Keratinocyte (primary cell): ENCODE measurements around the gene IGSF9.

ENCODE experiments used
- CTCF ChIP-seq, 3 experiments: IDR thresholded peaks in 1 of 3; conservative IDR thresholded peaks in 1 of 3; optimal IDR thresholded peaks in 1 of 3; 2 replicates in 2 of 3; 3 replicates in 1 of 3; pipeline versions ENCODE3 to v1.5.1; 2011; ENCODE audit warnings: low read length in 3 of 3, mild to moderate bottlenecking in 3 of 3, moderate library complexity in 2 of 3, control low read depth in 1 of 3, inconsistent platforms in 1 of 3; ENCODE audit not compliant: insufficient read depth in 2 of 3; ENCODE audit errors: extremely low read depth in 1 of 3
- EZH2 ChIP-seq: IDR thresholded peaks from one replicate; pipeline ENCODE4 v1.6.1; 2012; ENCODE audit warnings: inconsistent platforms, mild to moderate bottlenecking, low read length, moderate library complexity

DNA sequence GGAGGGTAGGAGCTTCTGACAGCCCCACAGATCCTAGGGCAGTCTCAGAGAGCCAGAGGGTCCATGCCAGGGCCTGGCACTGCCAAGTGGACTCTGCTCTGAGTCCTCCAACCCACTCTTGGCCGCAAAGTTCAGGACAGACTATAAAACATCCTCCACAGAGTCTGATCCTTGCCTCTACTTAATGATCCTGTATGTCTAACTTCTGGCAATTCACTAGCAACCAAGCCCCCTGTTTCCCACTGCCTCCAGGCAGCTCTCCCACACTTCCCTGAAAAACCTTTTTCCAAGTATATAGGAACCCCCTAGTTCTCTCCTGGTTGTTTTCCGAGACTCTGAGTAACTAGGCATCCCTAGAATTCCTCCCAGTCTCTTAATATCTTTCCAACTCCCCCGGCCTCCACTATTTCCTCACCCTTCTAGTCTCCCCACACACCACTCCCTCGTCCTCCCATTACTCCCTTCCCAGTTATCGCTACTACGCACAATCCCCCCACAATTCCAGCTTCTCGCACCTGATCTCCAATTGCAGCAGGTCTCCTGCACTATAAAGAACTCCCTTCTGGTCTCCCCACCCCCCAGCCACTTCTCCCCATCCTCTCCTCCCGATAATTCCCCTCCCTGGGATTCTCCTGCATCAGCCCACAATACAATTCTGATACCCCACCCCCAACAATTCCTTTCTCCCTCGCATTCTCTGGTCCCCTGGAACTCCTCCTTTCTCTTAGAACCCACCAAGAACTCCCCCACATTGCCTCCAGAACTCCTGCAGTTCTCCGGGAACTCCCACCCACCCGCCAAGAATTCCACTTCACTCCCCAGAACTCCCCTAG, 574 bp downstream of the IGSF9 start:
- no peak for TF ChIP-seq CTCF (optimal IDR thresholded peaks at IDR 0.05 in 1 of 3, IDR thresholded peaks at IDR 0.05 in 1 of 3, conservative IDR thresholded peaks at IDR 0.05 in 1 of 3; ENCODE audit: extremely low read depth in 1 of 3, insufficient read depth in 2 of 3, low read length in 3 of 3)
- no peak for TF ChIP-seq EZH2
